GM10248 (cell line): ENCODE measurements around the gene ANKRD13A.

Source experiments
- CTCF ChIA-PET: fragments of 300-600 bp; sonication (Branson Sonifier 250); formaldehyde crosslinking; extraction: SDS; loops from one replicate; lab custom pipeline; 2021; ENCODE audit warnings: antibody characterized with exemption; lab: Yijun Ruan, JAX
- POLR2A ChIA-PET: fragments of 350-650 bp; sonication (Branson Sonifier 250); formaldehyde crosslinking; extraction: SDS; loops from one replicate; lab custom pipeline; 2020; ENCODE audit warnings: antibody characterized with exemption; lab: Yijun Ruan, JAX
- DNase-seq: peaks from one replicate; pipeline ENCODE4 v3.0.0; 2012; ENCODE audit errors: extremely low spot score
- CTCF ChIP-seq: IDR thresholded peaks from 2 replicates; pipeline ENCODE4 v1.5.1; 2012; ENCODE audit warnings: mild to moderate bottlenecking, low read depth; ENCODE audit errors: extremely low read depth, missing control alignments, control extremely low read depth

Gene ANKRD13A

DNA sequence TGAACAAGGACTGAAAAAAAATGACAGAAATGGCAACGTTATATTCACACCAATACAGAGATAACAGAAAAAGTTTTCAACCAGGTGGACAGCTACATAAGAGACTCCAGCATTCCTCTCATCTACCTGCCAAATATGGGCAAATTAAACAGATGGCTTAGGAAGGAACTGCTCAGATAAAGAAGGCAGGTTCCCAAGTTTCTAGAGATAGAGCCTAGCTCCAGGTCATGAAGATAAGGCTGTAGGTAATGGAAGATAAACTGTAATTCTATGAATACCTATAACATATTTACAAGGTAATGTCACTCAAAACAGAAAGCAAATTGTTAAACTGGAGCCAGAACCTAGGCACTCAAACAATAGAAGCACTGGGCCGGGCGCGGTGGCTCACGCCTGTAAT, 45.6 kb upstream of the ANKRD13A start:
- no peak for DNase-seq
- ChIA-PET CTCF (no interaction called here), POLR2A (no interaction called here)
- TF ChIP-seq CTCF: no peak

DNA sequence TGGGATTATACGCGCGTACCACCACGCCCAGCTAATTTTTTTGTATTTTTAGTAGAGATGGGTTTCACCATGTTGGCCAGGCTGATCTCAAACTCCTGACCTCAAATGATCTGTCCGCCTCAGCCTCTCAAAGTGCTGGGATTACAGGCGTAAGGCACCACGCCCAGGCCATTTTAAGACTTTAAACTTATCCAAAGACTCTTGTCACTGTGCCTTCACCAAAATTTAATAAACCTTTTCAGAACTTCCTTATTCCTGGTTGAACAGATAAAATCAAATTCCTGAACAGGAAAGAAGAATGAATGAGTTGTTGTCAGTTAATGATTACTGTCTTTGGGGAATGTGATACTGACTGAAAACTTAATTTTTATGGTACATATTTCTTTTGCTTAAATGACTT, 40.9 kb upstream of the ANKRD13A start:
- POLR2A ChIA-PET: no interaction called here
- TF ChIP-seq CTCF: no peak
- CTCF ChIA-PET: no interaction called here
- no peak for DNase-seq

GRCh38 chr12:109959411-109960093, 39.7 kb upstream of the ANKRD13A start:
- DNase-seq: no peak
- CTCF ChIA-PET: no interaction called here
- POLR2A ChIA-PET: no interaction called here
- no peak for TF ChIP-seq CTCF

GRCh38 chr12:109961201-109961600, 38.0 kb upstream of the ANKRD13A start:
- POLR2A ChIA-PET: no interaction called here
- DNase-seq: no peak
- TF ChIP-seq CTCF: no peak
- CTCF ChIA-PET: interaction anchor here (0.9 to 1.3 kb wide), 4 partner anchors 11 to 27 kb away, joined by 3 to 4 read pairs (median 3); no protein-coding TSS in a partner anchor

DNA sequence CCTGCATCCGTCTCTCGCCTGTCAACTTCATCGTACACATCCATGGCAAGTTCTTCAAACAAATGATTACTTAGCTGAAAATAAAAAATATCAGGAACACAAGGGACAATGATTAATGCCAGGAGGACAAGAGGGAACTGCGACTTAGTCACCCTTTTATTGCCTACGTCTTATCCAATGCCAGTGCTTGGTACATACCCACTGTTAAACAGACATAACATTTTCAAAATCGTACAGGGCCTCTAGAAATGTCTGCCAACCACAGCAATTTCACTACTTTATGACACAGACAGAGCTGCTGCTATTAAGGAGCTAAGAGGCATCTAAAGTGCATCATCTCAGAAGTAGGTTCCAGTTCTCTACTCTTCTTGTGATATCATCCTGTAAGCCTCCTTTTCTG, 37.6 kb upstream of the ANKRD13A start:
- TF ChIP-seq CTCF: no peak
- ChIA-PET CTCF (interaction anchor here (1.2 to 1.3 kb wide), 3 partner anchors 11 to 27 kb away, joined by 3 to 4 read pairs (median 3); no protein-coding TSS in a partner anchor), POLR2A (no interaction called here)
- no peak for DNase-seq

DNA sequence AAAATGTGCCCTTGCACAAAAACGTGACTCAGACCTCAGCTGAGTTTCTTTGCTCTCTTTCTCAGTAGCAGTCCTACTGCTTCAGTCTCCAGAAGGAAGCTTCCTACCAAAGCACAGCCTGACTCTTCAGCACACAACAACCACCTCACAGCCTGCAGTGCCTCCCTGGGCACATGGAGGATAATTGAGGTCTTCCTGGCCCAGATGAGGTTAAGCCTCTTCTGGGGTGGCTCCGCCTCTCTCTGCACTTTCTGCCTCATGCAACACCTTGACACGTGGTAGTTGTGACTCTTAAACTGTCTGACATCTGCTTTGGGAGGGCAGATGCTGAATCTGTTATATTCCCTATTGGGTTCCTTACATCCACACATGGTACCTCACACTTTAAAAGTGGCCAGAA, 36.8 kb upstream of the ANKRD13A start:
- TF ChIP-seq CTCF: no peak
- no peak for DNase-seq
- ChIA-PET POLR2A (no interaction called here), CTCF (no interaction called here)
